22Rv1 (cell line): Measurements from ENCODE around the gene AGXT2.

Experiments used
- H3K27ac ChIP-seq: fragments of 450-650 bp; 2 replicates; pipeline ENCODE4 v1.5.1; 2017
- ZFX ChIP-seq: fragments of 450-650 bp; IDR thresholded peaks from 2 replicates; pipeline ENCODE4 v1.6.1; 2017; ENCODE audit warnings: antibody characterized with exemption, borderline replicate concordance
- TF ChIP-seq, protein P1 (sequence below): fragments of 450-650 bp; IDR thresholded peaks from 2 replicates; pipeline ENCODE4 v1.5.1; 2017; ENCODE audit warnings: mild to moderate bottlenecking

The AGXT2 gene

DNA sequence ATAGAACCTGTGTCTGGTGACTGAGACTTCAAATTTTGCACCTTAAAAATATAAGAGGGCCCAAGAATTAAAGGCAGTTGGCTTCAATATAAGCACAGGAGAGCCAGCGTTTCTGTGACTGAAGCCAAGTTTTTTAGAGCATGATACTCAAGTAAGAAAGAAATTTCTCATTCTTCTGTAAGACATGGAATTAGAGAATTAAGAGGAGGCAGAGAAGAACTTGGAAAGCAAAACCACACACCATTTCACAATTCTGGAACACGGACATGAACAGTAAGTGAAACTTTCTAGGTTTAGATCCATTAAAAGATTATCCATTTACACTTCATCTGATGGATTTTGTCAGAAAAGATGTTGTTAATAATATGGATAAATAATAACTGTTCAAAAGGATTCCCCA is 8.9 kb upstream of the AGXT2 start:
- no peak overlapping the region for H3K27ac ChIP-seq
- TF ChIP-seq, protein P1, sequence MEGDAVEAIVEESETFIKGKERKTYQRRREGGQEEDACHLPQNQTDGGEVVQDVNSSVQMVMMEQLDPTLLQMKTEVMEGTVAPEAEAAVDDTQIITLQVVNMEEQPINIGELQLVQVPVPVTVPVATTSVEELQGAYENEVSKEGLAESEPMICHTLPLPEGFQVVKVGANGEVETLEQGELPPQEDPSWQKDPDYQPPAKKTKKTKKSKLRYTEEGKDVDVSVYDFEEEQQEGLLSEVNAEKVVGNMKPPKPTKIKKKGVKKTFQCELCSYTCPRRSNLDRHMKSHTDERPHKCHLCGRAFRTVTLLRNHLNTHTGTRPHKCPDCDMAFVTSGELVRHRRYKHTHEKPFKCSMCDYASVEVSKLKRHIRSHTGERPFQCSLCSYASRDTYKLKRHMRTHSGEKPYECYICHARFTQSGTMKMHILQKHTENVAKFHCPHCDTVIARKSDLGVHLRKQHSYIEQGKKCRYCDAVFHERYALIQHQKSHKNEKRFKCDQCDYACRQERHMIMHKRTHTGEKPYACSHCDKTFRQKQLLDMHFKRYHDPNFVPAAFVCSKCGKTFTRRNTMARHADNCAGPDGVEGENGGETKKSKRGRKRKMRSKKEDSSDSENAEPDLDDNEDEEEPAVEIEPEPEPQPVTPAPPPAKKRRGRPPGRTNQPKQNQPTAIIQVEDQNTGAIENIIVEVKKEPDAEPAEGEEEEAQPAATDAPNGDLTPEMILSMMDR = no peak
- no peak for TF ChIP-seq ZFX

DNA sequence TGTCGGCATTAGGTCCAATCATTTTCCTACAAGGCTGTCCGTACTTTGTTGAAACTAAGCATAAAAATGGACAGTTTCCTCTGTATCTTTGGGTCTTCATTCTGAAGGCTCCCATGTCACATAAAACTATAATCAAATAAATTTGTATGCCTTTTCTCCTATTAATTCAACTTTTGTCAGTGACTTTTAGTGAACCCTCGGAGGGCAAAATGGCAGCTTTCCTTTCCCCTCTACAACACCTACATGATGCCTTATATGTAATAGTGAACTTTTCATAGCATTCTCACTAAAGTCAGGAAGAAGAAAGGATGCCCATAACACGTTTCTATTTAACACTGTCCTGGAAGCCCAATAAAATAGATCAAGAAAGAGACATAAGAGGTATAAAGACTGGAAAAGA is 5.1 kb upstream of the AGXT2 start:
- no peak overlapping the region for H3K27ac ChIP-seq
- TF ChIP-seq, protein P1 = no peak
- TF ChIP-seq ZFX = no peak

DNA sequence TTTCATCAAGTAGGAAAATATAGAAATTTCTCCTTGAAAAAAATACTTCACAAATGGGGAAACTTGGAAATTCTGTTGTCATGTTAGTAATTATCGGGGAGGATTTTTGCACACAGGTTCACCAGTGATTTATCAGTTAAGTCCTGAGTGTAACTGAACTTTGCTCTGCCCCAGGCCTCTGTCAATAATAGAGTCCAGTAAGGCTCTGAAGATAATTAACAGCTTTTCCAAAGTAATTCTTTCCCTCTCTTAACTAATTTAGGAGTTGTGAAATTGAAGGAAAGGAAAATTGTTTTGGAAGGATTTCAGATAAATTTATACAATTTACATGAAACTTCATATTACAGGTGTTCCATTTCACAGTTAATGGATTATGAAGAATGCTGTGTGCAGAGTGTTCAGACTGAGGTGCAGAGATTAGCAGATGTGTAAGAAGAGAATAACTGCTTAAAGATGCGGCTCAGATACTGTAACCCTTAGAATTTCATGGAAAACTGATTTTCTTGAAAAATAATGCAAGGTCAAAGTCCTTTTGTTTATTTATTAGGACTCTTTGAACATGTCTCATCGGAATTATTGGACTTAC is 2.9 kb upstream of the AGXT2 start:
- TF ChIP-seq ZFX = no peak
- TF ChIP-seq, protein P1 = no peak
- H3K27ac ChIP-seq = no peak overlapping the region

DNA sequence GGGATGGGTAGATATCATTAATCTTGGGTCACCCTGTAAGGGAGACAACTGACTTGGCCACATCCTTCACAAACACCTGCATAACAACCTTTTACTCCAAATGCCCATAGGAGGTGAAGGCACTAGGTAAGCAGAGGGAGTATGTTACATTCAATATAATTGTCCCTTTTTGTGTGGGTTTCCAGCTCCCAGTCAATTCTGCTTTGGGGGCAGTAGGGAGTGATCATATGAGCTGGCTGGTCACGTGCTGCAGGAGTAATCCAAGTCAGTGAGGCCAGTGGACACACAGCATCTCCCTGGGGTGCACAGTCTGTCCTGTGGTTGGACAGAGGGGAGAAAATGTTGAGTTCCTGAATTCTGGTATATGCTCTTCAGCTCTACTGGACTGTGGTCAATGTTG is 1.2 kb upstream of the AGXT2 start:
- no peak for TF ChIP-seq ZFX
- H3K27ac ChIP-seq = no peak overlapping the region

DNA sequence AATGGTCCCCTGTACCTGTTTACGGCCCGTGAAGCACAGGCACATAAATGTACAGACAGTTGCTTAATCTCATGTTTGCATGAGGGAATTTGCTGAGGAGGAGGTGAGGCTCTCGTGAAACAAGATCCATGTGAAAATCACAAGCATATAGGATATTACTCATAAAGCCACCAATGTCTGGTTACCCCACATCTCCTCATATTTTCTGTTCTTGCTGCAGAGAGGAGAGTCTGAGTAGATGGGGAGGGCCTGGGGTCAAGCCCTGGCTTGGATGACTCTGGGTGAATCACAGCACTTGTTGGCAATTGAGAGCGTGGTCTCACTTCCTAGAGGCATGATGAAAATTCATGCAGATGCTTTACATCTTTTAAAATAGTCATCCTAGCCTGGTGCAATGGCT is 975 bp downstream of the AGXT2 start:
- no peak overlapping the region for H3K27ac ChIP-seq
- TF ChIP-seq, protein P1 = no peak

DNA sequence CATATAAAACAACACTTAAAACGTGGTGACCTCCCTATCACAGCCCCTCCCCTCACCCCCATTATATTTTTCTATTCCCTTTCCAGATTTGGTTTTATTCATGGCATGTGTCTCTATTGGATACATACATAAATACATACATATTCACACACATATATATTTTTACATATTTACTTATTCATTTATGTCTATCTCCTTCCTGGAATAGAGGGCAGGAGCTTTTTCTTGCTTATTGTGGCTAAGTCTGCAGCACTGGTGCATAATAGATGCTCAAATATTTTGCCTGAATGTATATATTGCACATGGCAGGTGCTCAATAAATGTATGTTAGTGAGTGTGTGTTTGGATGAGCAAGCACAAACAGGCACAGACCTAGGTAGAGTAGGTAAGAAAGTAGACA is 2.5 kb downstream of the AGXT2 start:
- H3K27ac ChIP-seq = no peak overlapping the region
- TF ChIP-seq, protein P1 = no peak
- no peak for TF ChIP-seq ZFX

DNA sequence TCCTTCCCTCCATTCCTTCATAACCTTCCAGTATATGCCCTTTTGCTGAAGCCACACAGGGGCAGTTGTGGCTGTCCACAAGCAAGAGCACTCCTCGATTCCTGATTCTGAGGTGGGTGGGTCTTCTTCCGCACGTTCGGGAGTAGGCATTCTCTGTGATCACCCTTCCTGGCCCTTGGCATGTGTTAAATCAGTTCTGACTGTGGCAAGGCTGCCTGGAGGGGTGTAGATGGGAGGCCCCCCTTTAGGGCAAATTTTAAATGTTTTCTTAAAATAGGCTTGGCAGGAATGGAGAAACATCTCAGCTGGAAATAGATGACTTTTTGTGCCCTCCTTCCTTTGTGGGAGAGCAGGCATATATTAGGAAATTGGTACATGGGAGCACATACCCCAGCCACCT is 3.1 kb downstream of the AGXT2 start:
- no peak overlapping the region for H3K27ac ChIP-seq
- TF ChIP-seq, protein P1 = no peak
- TF ChIP-seq ZFX = no peak

DNA sequence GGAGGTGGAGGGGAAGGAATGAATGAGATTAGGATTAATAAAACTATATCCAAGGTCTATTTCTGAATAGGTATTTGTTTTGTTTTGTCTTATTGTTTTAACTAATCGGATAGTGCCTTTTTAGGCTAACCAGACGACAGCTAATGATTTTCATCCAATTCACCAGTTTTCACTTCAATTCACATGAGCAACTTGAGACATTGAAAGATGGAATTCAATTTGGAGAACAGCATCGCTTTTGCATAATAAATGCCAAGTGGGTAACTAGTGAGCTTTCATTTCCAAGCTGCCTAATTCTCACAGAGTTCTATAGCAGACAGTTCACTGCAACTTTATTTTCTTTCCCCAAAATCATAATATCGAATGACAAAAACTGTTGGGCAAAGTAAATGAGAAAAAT is 5.0 kb downstream of the AGXT2 start:
- no peak overlapping the region for H3K27ac ChIP-seq
- TF ChIP-seq ZFX = no peak
- TF ChIP-seq, protein P1 = no peak
